HepG2 (cell line): ENCODE measurements around the gene CKAP2L. TPM values are rescaled to one million over a fixed set of nuclear protein-coding genes. Genes with fewer than 3 reads are reported as not detected.

Experiments
- HES4 ChIP-seq: sonication (generic); formaldehyde crosslinking; IDR thresholded peaks from 2 replicates; pipeline ENCODE4 v1.9.0; 2021; ENCODE audit warnings: mild to moderate bottlenecking, missing genetic modification reagents, borderline replicate concordance
- HHEX ChIP-seq: IDR thresholded peaks from 2 replicates; pipeline ENCODE4 v1.6.1; 2016; ENCODE audit warnings: control low read depth
- MBNL3 ChIP-seq: fragments of 250-450 bp; sonication (Bioruptor Pico); conservative IDR thresholded peaks from 2 replicates; pipeline ENCODE4 v1.8.0; 2022; ENCODE audit warnings: mild to moderate bottlenecking, inconsistent platforms
- NFKB2 ChIP-seq: sonication (generic); formaldehyde crosslinking; IDR thresholded peaks from 2 replicates; pipeline ENCODE4 v1.4.0; 2020; ENCODE audit warnings: missing genetic modification reagents, borderline replicate concordance
- PAX8 ChIP-seq: sonication (generic); formaldehyde crosslinking; IDR thresholded peaks from 2 replicates; pipeline ENCODE4 v1.8.0; 2022; ENCODE audit warnings: mild to moderate bottlenecking, missing genetic modification reagents, borderline replicate concordance
- RBAK ChIP-seq: sonication (generic); formaldehyde crosslinking; IDR thresholded peaks from 2 replicates; pipeline ENCODE4 v1.5.1; 2020; ENCODE audit warnings: mild to moderate bottlenecking, missing genetic modification reagents
- RELA ChIP-seq: sonication (generic); formaldehyde crosslinking; IDR thresholded peaks from 2 replicates; pipeline ENCODE4 v1.4.0; 2020; ENCODE audit warnings: missing genetic modification reagents
- SMYD3 ChIP-seq: sonication (generic); formaldehyde crosslinking; IDR thresholded peaks from 2 replicates; pipeline ENCODE4 v1.8.1; 2023; ENCODE audit warnings: mild to moderate bottlenecking, missing genetic modification reagents
- ZFP62 ChIP-seq: sonication (generic); formaldehyde crosslinking; IDR thresholded peaks from 2 replicates; pipeline ENCODE4 v1.4.0; 2020; ENCODE audit warnings: missing genetic modification reagents
- ZNF121 ChIP-seq: sonication (generic); formaldehyde crosslinking; IDR thresholded peaks from 2 replicates; pipeline ENCODE4 v1.5.0; 2020; ENCODE audit warnings: mild to moderate bottlenecking, missing genetic modification reagents
- ZNF20 ChIP-seq: sonication (generic); formaldehyde crosslinking; IDR thresholded peaks from 2 replicates; pipeline ENCODE4 v1.4.0; 2020; ENCODE audit warnings: mild to moderate bottlenecking, moderate library complexity, missing genetic modification reagents
- ZNF569 ChIP-seq: sonication (generic); formaldehyde crosslinking; IDR thresholded peaks from 2 replicates; pipeline ENCODE4 v1.5.0; 2020; ENCODE audit warnings: mild to moderate bottlenecking, missing genetic modification reagents, moderate library complexity, borderline replicate concordance
- ZNF792 ChIP-seq: IDR thresholded peaks from 2 replicates; pipeline ENCODE4 v1.6.1; 2016
- polyA plus RNA-seq, 8 experiments: library from polyadenylated mRNA; depleted of rRNA in 3 of 8; stranded (reverse) in 7 of 8; unstranded in 1 of 8; fragments of >200 nt; fragmentation: Illumina TruSeq in 4 of 8; extraction: Trizol in 4 of 8; gene quantifications; 2 replicates each; pipeline versions ENCODE4 v1.2.1 to v1.2.3, GENCODE V29; 2011 to 2016; ENCODE audit warnings: low read depth in 4 of 8, missing spikeins in 1 of 8, mixed read lengths in 1 of 8; ENCODE audit not compliant: insufficient read depth in 1 of 8
- total RNA-seq, 5 experiments: library from RNA; depleted of rRNA; stranded (reverse); fragments of >200 nt; fragmentation: Illumina TruSeq; extraction: Trizol; gene quantifications; 2 replicates each; pipeline ENCODE4 v1.2.3, GENCODE V29; 2016; ENCODE audit warnings: low read depth in 1 of 5
- TF ChIP-seq, protein P1 (sequence below): IDR thresholded peaks from 2 replicates; pipeline ENCODE4 v1.6.1; 2016; ENCODE audit warnings: missing compliant biosample characterization, missing genetic modification reagents, borderline replicate concordance
- TF ChIP-seq, protein P2 (sequence below): sonication (generic); formaldehyde crosslinking; IDR thresholded peaks from 2 replicates; pipeline ENCODE4 v1.4.0; 2020; ENCODE audit warnings: mild to moderate bottlenecking, missing genetic modification reagents
- TF ChIP-seq, protein P3 (sequence below): sonication (generic); formaldehyde crosslinking; IDR thresholded peaks from 2 replicates; pipeline ENCODE4 v1.9.0; 2021; ENCODE audit warnings: missing genetic modification reagents, mild to moderate bottlenecking, borderline replicate concordance
- TF ChIP-seq, protein P4 (sequence below): sonication (generic); formaldehyde crosslinking; conservative IDR thresholded peaks from 2 replicates; pipeline ENCODE4 v1.5.0; 2020; ENCODE audit warnings: missing genetic modification reagents
- TF ChIP-seq, protein P5 (sequence below): sonication (generic); formaldehyde crosslinking; IDR thresholded peaks from 2 replicates; pipeline ENCODE4 v1.8.0; 2022; ENCODE audit warnings: low read depth, missing genetic modification reagents
- TF ChIP-seq, protein P6 (sequence below): sonication (generic); formaldehyde crosslinking; IDR thresholded peaks from 2 replicates; pipeline ENCODE4 v1.8.1; 2023; ENCODE audit warnings: mild to moderate bottlenecking, missing genetic modification reagents, borderline replicate concordance
- TF ChIP-seq, protein P7 (sequence below): sonication (generic); formaldehyde crosslinking; IDR thresholded peaks from 2 replicates; pipeline ENCODE4 v1.4.0; 2020; ENCODE audit warnings: missing genetic modification reagents

CKAP2L gene
- total and polyA plus RNA-seq, 2 of the 13 experiments (the other 11 are each of a cell fraction or from before 2014, with no cell fraction given): 7.1 to 9.5 TPM

DNA sequence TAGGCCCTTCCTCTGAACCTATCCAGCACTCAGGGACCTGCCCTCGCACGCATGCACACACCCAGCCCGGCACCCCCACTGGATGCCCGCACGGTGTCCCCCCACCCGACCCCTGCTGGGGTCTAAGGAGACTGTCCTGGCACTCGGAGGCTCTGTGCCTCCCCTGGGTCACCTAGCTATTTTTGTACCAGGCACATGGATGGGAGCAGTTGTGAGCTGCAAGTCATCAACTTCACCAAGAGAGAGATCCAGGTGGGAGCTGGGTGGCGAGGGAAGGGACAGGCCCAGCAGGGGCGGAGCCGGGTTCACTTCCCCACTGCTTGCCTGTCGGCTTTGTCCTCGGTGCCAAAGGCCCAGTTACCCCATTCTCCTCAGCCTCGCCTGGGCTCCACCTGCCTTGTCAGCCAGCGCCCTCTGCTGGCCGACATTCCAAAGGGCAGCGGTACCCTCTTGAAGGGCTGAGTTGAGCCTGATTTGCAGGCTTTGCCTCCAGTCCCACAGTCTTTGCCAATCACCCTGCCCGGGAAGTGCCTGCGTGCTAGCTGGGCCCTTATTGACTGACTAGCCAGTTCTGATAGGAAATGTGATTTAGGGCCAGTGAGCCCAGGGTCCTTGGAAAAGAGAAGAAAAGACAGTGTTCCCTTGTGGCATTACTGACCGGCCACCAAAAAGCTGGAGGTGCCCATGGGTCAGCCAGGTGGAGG, 37.8 kb downstream of the CKAP2L start (continued):
- TF ChIP-seq, protein P1, sequence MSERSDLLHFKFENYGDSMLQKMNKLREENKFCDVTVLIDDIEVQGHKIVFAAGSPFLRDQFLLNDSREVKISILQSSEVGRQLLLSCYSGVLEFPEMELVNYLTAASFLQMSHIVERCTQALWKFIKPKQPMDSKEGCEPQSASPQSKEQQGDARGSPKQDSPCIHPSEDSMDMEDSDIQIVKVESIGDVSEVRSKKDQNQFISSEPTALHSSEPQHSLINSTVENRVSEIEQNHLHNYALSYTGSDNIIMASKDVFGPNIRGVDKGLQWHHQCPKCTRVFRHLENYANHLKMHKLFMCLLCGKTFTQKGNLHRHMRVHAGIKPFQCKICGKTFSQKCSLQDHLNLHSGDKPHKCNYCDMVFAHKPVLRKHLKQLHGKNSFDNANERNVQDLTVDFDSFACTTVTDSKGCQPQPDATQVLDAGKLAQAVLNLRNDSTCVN (CRISPR knock-in tag): no peak; the same call in 1 of the 2 replicates
- no peak for TF ChIP-seq HHEX (CRISPR knock-in tag)
- TF ChIP-seq, protein P2, sequence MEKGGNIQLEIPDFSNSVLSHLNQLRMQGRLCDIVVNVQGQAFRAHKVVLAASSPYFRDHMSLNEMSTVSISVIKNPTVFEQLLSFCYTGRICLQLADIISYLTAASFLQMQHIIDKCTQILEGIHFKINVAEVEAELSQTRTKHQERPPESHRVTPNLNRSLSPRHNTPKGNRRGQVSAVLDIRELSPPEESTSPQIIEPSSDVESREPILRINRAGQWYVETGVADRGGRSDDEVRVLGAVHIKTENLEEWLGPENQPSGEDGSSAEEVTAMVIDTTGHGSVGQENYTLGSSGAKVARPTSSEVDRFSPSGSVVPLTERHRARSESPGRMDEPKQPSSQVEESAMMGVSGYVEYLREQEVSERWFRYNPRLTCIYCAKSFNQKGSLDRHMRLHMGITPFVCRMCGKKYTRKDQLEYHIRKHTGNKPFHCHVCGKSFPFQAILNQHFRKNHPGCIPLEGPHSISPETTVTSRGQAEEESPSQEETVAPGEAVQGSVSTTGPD (CRISPR knock-in tag): no peak
- no peak for TF ChIP-seq PAX8 (CRISPR knock-in tag)
- TF ChIP-seq, protein P3, sequence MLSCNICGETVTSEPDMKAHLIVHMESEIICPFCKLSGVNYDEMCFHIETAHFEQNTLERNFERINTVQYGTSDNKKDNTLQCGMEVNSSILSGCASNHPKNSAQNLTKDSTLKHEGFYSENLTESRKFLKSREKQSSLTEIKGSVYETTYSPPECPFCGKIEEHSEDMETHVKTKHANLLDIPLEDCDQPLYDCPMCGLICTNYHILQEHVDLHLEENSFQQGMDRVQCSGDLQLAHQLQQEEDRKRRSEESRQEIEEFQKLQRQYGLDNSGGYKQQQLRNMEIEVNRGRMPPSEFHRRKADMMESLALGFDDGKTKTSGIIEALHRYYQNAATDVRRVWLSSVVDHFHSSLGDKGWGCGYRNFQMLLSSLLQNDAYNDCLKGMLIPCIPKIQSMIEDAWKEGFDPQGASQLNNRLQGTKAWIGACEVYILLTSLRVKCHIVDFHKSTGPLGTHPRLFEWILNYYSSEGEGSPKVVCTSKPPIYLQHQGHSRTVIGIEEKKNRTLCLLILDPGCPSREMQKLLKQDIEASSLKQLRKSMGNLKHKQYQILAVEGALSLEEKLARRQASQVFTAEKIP (CRISPR knock-in tag): no peak
- TF ChIP-seq, protein P4, sequence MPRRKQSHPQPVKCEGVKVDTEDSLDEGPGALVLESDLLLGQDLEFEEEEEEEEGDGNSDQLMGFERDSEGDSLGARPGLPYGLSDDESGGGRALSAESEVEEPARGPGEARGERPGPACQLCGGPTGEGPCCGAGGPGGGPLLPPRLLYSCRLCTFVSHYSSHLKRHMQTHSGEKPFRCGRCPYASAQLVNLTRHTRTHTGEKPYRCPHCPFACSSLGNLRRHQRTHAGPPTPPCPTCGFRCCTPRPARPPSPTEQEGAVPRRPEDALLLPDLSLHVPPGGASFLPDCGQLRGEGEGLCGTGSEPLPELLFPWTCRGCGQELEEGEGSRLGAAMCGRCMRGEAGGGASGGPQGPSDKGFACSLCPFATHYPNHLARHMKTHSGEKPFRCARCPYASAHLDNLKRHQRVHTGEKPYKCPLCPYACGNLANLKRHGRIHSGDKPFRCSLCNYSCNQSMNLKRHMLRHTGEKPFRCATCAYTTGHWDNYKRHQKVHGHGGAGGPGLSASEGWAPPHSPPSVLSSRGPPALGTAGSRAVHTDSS: no peak
- TF ChIP-seq MBNL3: no peak
- TF ChIP-seq ZNF20: no peak
- 0 out of 2 replicates have a peak, but pooled peaks have one; percentile 75 for TF ChIP-seq HES4
- TF ChIP-seq, protein P5, sequence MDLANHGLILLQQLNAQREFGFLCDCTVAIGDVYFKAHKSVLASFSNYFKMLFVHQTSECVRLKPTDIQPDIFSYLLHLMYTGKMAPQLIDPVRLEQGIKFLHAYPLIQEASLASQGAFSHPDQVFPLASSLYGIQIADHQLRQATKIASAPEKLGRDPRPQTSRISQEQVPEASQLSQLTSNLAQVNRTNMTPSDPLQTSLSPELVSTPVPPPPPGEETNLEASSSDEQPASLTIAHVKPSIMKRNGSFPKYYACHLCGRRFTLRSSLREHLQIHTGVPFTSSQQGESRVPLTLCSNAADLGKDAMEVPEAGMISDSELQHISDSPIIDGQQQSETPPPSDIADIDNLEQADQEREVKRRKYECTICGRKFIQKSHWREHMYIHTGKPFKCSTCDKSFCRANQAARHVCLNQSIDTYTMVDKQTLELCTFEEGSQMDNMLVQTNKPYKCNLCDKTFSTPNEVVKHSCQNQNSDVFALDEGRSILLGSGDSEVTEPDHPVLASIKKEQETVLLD: 0 out of 2 replicates have a peak, but pooled peaks have one; percentile 28
- TF ChIP-seq ZNF792 (CRISPR knock-in tag): peak; percentile 59; the same call in 1 of the 2 replicates
- peak; percentile 92; the same call in 1 of the 2 replicates for TF ChIP-seq NFKB2 (CRISPR knock-in tag)
- TF ChIP-seq, protein P6, sequence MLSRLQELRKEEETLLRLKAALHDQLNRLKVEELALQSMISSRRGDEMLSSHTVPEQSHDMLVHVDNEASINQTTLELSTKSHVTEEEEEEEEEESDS (CRISPR knock-in tag): no peak
- no peak for TF ChIP-seq ZFP62
- TF ChIP-seq, protein P7, sequence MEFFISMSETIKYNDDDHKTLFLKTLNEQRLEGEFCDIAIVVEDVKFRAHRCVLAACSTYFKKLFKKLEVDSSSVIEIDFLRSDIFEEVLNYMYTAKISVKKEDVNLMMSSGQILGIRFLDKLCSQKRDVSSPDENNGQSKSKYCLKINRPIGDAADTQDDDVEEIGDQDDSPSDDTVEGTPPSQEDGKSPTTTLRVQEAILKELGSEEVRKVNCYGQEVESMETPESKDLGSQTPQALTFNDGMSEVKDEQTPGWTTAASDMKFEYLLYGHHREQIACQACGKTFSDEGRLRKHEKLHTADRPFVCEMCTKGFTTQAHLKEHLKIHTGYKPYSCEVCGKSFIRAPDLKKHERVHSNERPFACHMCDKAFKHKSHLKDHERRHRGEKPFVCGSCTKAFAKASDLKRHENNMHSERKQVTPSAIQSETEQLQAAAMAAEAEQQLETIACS (CRISPR knock-in tag): no peak
- TF ChIP-seq RELA (CRISPR knock-in tag): peak; percentile 72; the same call in 1 of the 2 replicates
- no peak for TF ChIP-seq SMYD3 (CRISPR knock-in tag)
- no peak for TF ChIP-seq ZNF569 (CRISPR knock-in tag)
- TF ChIP-seq ZNF121 (CRISPR knock-in tag): peak; percentile 40; the same call in 1 of the 2 replicates
- TF ChIP-seq RBAK: no peak
